HG02870 (cell line): Measurements from ENCODE around the gene IQSEC1.
A peak's percentile ranks its signal among the peaks of the same experiment; 100 is the strongest.

Experiments
- ATAC-seq: cut with Tn5 transposase; IDR thresholded peaks from one replicate; pipeline ENCODE4 v1.9.1; 2021; ENCODE audit warnings: mild to moderate bottlenecking, moderate library complexity; ENCODE audit not compliant: unreplicated experiment

IQSEC1 gene

GRCh38 chr3:13070391-13071070 is 2.7 kb downstream of the IQSEC1 start:
- no peak for ATAC-seq

- ATAC-seq = peak; percentile 65
These were observed 3.7 kb downstream of the IQSEC1 start for GRCh38 chr3:13069495-13069894.

- ATAC-seq = no peak
These were observed 4.8 kb downstream of the IQSEC1 start for GRCh38 chr3:13068269-13069010.

GRCh38 chr3:13067778-13068177 is 5.5 kb downstream of the IQSEC1 start:
- ATAC-seq = no peak

GRCh38 chr3:13066834-13067233 is 6.4 kb downstream of the IQSEC1 start:
- no peak for ATAC-seq

GRCh38 chr3:13066236-13066635 is 7.0 kb downstream of the IQSEC1 start:
- ATAC-seq = no peak

- ATAC-seq = no peak
These were observed 7.5 kb downstream of the IQSEC1 start for GRCh38 chr3:13065727-13066126.

GRCh38 chr3:13064964-13065363 is 8.3 kb downstream of the IQSEC1 start:
- ATAC-seq = no peak

- no peak for ATAC-seq
These were observed 8.9 kb downstream of the IQSEC1 start for GRCh38 chr3:13064159-13064868.

GRCh38 chr3:13063225-13063624 is 10.0 kb downstream of the IQSEC1 start:
- no peak for ATAC-seq

GRCh38 chr3:13062647-13063046 is 10.6 kb downstream of the IQSEC1 start:
- no peak for ATAC-seq

GRCh38 chr3:13060341-13060910 is 12.8 kb downstream of the IQSEC1 start:
- ATAC-seq = no peak

GRCh38 chr3:13058346-13059120 is 14.7 kb downstream of the IQSEC1 start:
- no peak for ATAC-seq

GRCh38 chr3:13057282-13058040 is 15.8 kb downstream of the IQSEC1 start:
- ATAC-seq = no peak

- no peak for ATAC-seq
These were observed 17.6 kb downstream of the IQSEC1 start for GRCh38 chr3:13055634-13056033.

- no peak for ATAC-seq
These were observed 18.6 kb downstream of the IQSEC1 start for GRCh38 chr3:13054341-13055285.

GRCh38 chr3:13053893-13054292 is 19.3 kb downstream of the IQSEC1 start:
- no peak for ATAC-seq

- ATAC-seq = no peak
These were observed 19.8 kb downstream of the IQSEC1 start for GRCh38 chr3:13053420-13053819.
